LNCAP (cell line): ENCODE results near the gene BBS7.

Source experiments
- TF ChIP-seq, protein P1 (sequence below): fragments of 450-650 bp; IDR thresholded peaks from 2 replicates; pipeline ENCODE4 v1.5.1; 2017; ENCODE audit warnings: mild to moderate bottlenecking

Gene BBS7

DNA sequence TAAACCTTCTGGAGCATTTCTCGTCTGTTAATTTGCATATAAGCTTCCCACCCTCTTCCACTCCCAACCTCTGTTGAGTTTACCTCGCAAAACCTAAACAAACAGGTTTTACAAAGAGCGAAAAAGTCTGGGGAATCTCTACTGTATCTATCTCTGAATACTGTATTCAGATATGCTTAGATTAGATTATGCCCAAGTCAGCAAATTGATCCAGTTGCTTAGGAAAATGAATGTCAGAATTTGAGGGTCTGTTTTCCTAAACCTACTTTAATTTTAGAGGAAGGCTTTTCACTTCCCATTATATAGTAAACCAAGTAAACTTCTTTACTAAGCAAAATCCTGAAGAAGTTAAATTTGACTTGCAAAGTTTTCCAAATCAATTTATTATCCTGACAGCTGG is 53.3 kb downstream of the BBS7 start:
- TF ChIP-seq, protein P1, sequence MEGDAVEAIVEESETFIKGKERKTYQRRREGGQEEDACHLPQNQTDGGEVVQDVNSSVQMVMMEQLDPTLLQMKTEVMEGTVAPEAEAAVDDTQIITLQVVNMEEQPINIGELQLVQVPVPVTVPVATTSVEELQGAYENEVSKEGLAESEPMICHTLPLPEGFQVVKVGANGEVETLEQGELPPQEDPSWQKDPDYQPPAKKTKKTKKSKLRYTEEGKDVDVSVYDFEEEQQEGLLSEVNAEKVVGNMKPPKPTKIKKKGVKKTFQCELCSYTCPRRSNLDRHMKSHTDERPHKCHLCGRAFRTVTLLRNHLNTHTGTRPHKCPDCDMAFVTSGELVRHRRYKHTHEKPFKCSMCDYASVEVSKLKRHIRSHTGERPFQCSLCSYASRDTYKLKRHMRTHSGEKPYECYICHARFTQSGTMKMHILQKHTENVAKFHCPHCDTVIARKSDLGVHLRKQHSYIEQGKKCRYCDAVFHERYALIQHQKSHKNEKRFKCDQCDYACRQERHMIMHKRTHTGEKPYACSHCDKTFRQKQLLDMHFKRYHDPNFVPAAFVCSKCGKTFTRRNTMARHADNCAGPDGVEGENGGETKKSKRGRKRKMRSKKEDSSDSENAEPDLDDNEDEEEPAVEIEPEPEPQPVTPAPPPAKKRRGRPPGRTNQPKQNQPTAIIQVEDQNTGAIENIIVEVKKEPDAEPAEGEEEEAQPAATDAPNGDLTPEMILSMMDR, result no peak

DNA sequence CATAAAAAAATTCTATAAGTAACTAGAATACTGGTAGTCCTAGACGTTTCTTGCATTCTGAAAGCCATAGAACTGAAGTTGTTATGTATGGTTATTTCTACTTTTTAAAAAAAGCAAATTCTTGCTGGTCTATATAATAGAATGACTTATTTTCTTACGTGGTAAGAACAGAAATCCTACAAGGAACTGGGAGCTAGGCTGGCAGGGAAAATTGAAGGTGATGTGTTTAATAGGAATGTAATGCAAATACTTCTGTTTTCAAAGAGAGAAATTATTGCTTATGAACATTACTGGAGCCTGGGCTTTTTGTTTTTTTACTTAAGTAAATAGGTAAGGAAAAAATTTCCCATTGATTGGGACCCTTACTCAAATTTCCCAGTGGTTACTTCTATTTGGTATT is 55.5 kb downstream of the BBS7 start:
- TF ChIP-seq, protein P1, result no peak

DNA sequence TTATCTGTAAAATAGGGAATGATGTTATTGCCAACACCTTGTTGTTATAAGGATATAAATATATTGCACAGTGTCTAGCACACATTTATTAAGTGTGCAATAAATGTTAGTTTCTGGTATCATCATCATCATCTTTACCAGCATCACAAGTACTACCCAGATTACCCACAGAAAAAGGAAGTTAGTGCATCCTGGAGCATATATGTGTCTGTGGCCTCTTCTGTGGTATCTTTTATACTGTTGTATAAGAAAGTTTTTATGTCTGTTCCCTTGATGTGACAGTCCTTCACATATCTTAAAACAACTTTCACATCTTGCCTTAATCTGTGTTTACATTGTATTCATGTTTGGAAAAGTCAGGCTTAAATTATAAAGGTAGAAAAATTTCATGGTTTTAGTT is 59.2 kb downstream of the BBS7 start:
- TF ChIP-seq, protein P1, result no peak

DNA sequence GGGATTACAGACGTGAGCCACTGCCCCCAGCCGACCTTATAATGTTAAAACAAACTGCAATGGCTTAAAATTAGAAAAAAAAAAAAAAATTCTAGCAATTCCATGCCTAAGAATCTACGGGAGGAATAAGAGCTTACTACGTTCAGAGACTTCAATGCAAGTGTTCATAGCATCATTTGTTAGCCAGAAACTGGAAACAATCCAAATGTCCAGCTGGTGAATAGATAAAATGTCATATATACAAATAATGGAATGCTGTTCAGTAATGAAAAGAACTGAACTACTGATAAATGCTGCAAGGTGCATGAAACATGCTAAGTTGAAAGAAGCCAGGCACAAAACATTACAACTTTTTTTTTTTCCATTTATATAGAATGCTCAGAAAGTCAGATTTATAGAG is 63.9 kb downstream of the BBS7 start:
- TF ChIP-seq, protein P1, result no peak

DNA sequence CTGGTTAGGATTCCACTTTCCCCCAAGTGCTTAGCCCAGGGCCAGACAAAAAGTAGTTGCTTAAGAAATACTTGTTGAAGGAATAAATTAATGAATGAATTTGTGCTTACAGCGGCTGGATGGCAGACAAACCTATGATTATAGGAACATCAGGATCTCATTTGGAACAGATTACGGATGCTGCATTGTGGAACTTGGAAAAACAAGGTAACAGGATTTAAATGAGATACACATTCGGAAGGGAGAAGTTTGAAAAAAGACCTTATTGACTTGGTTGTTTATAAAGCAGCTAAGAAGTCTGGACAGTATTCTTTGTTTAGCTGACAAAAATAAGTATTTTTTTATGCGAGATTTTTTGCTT is 68.6 kb downstream of the BBS7 start:
- TF ChIP-seq, protein P1, result no peak

DNA sequence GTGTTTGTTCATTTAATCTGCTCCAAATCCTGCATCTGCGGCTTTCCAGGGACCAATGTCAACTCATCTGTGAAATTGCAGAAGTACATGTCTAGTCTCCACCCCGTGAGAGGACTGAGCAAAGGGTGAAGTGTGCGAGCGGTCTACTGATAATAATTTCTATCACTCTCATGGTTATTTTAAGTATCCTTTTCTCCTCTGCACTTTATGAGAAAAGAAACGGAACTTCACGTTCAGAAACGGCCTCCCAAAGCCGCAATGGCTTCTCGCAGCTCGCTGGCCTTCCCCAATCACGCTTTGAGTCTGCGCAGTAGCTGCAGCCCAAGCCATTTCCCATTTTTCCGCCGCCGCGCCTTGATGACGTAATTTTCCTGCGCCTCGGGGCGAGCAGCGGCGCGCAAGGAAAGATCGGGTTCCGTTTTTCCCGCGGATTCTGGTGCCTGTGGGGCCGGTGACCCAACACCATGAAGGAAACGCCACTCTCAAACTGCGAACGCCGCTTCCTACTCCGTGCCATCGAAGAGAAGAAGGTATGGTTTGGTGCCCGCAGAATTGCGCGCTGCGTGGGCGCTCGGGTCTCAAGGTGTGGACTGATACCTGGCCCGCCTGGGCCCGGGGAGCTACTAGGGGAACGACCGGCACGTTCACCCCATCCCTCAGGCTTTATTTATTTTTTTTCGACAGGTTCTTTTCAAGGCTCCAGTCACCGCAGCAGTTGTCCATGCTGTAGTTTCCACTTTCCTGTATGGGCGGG is 69.1 kb downstream of the BBS7 start, which contains the start of gene EXOSC9:
Gene EXOSC9 (plus strand): TSS at position 363 of the 754 bp plus-strand sequence. CDS start 102 bp downstream, at position 465.
- TF ChIP-seq, protein P1, result no peak

DNA sequence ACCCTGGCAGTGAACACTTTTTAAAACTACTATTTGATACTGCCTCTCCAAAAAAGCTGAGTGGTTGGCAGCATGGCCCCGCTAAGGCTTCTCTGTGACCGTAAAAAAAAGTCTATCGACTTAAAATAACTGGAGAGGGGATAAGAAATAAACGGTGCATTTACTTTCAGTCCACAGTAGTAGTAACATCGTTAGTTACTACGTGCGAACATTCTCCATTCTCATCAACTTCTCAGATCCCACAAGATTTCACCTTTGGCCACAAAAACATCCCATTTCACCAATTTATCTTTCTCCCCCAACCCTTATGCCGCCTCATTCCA is 69.7 kb downstream of the BBS7 start:
- TF ChIP-seq, protein P1, result no peak
